GM13976 (cell line): ENCODE results near the gene FRYL.

ENCODE experiments used
- DNase-seq: peaks from one replicate; pipeline ENCODE4 v3.0.0; 2012; ENCODE audit warnings: low spot score
- in situ Hi-C: fragments of 300-500 bp; cut with MboI; formaldehyde crosslinking; loops from one replicate; pipeline ENCODE4 v1.12.0; 2022; ENCODE audit warnings: low sequenced_read_pairs, mixed read lengths, inconsistent platforms; ENCODE audit not compliant: unreplicated experiment
- TF ChIP-seq, protein P1 (sequence below): IDR thresholded peaks from 2 replicates; pipeline ENCODE4 v1.5.1; 2012; ENCODE audit warnings: borderline replicate concordance, mild to moderate bottlenecking; ENCODE audit not compliant: insufficient read depth; ENCODE audit errors: extremely low read depth, missing control alignments, control extremely low read depth

Gene FRYL

DNA sequence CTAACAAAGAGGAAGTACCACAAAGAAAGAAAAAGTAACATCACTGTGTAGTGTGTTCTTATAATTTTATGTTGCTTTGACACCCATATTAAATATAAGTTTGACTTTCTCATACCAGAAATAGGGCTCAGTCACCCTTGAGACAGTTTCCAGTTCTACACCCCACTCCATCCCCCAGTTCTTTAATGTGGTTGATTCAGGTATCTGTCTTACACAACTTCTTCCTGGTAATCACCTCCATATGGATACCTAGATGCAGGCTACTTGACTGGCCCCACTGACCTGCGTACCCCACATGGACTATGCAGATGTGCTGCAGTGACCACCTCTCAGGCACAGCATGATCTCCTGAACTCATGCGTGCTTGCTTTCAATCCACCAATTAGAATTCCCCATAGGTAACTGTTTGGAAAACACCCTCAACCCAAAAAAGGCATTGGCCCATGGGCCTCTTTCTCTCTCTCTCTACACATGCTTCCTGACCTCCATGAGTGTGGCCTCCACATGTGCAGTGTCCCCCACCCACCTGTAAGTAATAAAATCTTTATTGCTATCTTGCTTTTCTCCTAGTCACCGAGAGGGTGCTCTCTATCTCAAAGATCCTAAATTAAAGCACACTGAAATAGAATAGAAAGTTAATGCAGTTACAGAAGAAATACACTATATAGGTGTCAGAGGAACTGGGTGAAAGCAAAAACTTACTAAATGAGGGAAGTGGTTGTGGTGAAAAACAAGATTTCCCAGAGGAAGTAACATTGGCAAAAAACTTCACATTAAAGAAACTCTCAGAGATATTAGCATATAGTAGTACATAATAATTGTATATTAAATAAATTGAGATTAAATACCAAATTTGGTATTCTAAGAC lies 191.6 kb downstream of the FRYL start:
- no peak for DNase-seq
- TF ChIP-seq, protein P1, sequence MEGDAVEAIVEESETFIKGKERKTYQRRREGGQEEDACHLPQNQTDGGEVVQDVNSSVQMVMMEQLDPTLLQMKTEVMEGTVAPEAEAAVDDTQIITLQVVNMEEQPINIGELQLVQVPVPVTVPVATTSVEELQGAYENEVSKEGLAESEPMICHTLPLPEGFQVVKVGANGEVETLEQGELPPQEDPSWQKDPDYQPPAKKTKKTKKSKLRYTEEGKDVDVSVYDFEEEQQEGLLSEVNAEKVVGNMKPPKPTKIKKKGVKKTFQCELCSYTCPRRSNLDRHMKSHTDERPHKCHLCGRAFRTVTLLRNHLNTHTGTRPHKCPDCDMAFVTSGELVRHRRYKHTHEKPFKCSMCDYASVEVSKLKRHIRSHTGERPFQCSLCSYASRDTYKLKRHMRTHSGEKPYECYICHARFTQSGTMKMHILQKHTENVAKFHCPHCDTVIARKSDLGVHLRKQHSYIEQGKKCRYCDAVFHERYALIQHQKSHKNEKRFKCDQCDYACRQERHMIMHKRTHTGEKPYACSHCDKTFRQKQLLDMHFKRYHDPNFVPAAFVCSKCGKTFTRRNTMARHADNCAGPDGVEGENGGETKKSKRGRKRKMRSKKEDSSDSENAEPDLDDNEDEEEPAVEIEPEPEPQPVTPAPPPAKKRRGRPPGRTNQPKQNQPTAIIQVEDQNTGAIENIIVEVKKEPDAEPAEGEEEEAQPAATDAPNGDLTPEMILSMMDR: no peak
- in situ Hi-C loops: no loop called here

DNA sequence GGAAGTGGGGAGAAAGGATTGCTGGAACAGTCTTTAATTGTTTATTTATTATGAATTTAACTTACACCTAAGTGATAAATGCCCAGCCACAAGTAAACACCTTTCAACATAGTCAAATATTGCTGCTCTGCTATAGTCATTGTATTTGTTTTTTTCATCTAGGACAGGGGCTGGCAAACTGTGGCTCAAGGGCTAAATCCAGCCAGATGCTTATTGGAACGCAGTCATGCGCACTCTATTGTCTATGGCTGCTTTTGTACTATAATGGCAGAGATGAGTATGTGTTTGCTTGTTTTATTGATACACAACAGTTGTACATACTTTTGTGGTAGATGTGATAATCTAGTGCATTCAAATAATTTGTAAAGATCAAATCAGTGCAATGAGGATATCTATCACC lies 194.7 kb downstream of the FRYL start:
- TF ChIP-seq, protein P1: no peak
- no peak for DNase-seq
- in situ Hi-C loops: no loop called here

DNA sequence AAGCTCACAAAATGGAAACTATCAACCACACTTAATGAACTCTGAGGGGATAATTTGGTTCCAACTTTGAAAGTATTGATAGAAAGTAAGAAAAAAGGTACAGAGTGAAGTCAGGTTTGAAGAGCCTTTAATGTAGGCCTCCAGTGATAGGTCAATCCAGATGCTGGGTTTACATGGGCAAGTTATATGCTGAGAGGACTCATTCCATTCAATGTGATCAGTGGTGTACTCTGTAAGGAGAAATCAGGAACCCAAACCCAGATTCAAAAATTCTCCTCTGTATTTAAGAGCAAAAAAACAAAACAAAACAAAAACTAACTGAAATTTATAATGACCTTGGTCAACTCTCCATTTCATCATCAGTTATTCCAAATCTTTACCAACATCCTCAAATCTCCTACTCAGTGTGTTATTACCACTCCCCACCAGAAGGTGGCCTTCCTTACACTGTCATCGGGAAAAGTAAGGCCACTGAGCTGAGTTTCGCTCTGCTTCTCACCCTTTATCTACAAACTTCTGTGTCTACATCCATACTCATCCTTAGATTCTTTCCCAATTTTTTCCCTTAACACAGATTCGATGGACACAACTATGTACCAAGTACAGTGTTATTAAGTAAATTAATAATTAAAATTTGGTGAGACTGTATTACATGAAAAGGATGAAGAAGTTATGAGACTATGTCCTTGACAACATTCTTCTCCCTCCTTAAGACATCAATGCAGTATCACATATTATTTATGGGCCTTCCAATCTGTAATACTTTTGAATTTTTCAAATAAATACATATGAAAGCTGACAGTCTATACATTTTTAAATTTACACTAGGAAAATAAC lies 201.7 kb downstream of the FRYL start:
- in situ Hi-C loops: no loop called here
- DNase-seq: peak; percentile 50
- TF ChIP-seq, protein P1: peak; percentile 81

DNA sequence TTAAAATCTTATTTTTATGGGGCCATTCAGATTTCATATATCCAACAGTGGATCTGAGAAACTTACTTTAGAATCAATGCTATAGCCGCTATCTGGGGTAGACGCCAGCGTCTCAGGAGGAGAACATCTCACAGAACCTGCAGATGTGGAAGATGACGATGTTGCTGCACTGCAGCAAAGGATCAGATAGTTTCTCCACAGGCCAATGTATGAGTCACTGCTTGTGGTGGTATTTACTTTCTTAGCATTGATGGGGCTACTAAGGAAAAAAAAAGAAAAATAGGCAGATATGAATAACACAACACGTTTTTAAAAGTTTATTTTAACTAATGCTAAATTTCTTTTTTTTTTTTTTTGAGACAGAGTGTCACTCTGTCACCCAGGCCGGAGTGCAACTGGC lies 204.1 kb downstream of the FRYL start:
- TF ChIP-seq, protein P1: no peak
- in situ Hi-C loops: no loop called here
- DNase-seq: no peak

DNA sequence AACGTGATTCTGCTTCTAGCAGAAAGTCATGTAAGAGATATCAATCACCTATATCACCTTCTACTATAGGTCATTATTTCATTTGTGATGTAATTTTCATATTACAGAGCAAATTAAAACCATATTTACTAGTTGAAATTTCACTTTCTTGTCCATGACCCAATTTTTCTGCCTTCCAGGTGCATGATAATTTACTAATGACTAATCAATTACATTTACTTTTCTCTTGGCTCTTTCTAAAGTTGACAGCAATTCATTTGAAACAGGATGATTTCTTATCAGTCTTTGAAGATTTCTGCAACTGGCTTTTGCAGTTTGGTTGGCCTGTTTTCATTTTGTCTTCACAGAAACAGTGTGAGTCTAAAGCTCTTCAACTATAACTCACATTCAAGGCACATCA lies 208.6 kb downstream of the FRYL start:
- TF ChIP-seq, protein P1: no peak
- in situ Hi-C loops: loop anchor here (25.0 kb wide), 1 partner anchor 391 kb away; no protein-coding TSS in a partner anchor
- no peak for DNase-seq

DNA sequence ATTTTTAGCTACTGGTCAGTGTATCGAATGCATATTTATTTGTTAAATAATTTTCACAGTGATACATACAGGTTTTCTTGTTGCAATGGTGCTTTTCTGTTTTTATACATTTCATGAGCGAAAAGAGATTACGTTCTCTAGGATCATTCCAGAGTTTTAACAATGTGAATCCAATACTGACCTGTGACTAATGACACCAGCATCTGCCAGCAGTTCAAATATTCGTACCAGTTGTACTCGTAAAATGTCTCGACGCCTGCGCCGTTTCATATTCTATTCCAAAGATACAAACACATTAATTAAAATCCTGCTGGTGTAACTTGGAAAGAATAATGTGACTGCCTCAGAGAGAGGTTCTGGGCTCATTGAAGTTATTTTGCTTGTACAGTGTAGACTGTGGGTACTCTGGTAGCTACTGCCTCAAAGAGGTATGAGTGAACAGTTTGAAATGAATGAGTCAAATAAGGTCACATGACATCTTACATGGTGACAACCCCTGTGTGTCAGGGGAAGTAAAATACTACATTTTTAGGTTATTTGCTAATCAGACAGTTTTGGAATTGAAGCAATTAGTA lies 209.3 kb downstream of the FRYL start:
- in situ Hi-C loops: loop anchor here (25.0 kb wide), 1 partner anchor 392 kb away; no protein-coding TSS in a partner anchor
- no peak for DNase-seq
- TF ChIP-seq, protein P1: no peak
